SK-N-MC (cell line): ENCODE results near the gene CPLX1.
A peak's percentile ranks its signal among the peaks of the same experiment; 100 is the strongest.
"Not testable (repeated sequence)": the region's sequence is repeated elsewhere in the genome, so short reads cannot be mapped to it uniquely, and the experiment has no call there.

Experiments
- DNase-seq: peaks from one replicate; pipeline ENCODE4 v3.0.0-alpha.2; 2011; ENCODE audit warnings: low read depth, low spot score
- H3K27ac ChIP-seq: fragments of 200-600 bp; sonication (generic); 2 replicates; pipeline ENCODE4 v1.5.1; 2016; ENCODE audit warnings: mixed run types
- H3K36me3 ChIP-seq: fragments of 200-600 bp; sonication (generic); 2 replicates; pipeline ENCODE4 v1.6.1; 2017; ENCODE audit warnings: antibody characterized with exemption, low read length, mixed read lengths; ENCODE audit not compliant: insufficient read depth
- H3K4me3 ChIP-seq: fragments of 200-600 bp; sonication (generic); 2 replicates; pipeline ENCODE4 v1.5.1; 2016
- H3K9ac ChIP-seq: fragments of 200-600 bp; sonication (generic); 2 replicates; pipeline ENCODE4 v1.8.0; 2017; ENCODE audit warnings: mixed run types, mixed read lengths; ENCODE audit not compliant: insufficient read length
- H3K9me3 ChIP-seq: fragments of 200-600 bp; sonication (generic); 2 replicates; pipeline ENCODE4 v1.6.1; 2017; ENCODE audit warnings: low read depth, mild to moderate bottlenecking, antibody characterized with exemption, low read length, moderate library complexity, mixed read lengths
- EZH2 ChIP-seq: fragments of 200-600 bp; sonication (generic); IDR thresholded peaks from one replicate; pipeline ENCODE4 v1.6.1; 2017; ENCODE audit warnings: antibody characterized with exemption
- FOXP2 ChIP-seq: optimal IDR thresholded peaks from 2 replicates; pipeline ENCODE3; 2011; ENCODE audit warnings: mild to moderate bottlenecking, moderate library complexity; ENCODE audit not compliant: insufficient read depth; ENCODE audit errors: extremely low read length, control extremely low read depth
- POLR2AphosphoS5 ChIP-seq: IDR thresholded peaks from 2 replicates; pipeline ENCODE4 v1.6.1; 2012; ENCODE audit warnings: mild to moderate bottlenecking, low read depth, low read length, borderline replicate concordance

The CPLX1 gene

DNA sequence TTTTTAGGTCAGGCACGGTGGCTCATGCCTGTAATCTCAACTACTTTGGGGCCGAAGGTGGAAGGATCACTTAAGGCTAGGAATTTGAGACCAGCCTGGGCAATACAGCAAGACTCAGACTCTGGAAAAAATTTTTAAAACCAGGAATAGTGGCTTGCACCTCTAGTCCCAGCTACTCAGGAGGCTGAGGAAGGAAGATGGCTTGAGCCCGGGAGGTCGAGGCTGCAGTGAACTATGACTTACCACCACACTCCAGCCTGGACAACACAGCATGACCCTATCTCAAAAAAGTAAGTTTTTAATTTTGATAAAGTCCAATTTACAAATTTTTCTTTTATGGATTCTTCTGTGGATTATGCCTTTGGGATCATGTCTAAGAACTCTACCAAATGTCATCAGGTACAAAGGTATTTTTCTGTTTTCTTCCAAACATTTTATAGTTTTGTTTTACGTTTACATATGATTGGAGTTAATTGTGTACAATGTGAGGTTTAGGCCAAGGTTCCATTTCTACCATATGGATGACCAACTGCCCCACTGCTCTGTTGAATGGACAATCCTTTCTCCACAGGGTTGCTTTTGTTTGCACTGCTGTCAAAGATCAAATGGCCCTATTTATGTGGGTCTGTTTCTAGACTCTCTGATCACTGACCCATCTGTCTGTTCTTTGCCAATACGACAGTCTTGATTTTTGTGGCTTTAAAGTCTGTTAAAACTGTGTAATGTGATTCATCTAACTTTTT is 48.2 kb downstream of the CPLX1 start:
- H3K9me3 ChIP-seq: no peaks in the 10 kb centered on the region
- no peak for DNase-seq
- no peak overlapping the region for H3K9ac ChIP-seq
- TF ChIP-seq FOXP2: no peak
- TF ChIP-seq POLR2AphosphoS5: 0 out of 2 replicates have a peak, but pooled peaks have one; percentile 5
- peaks cover 57% of the 10 kb centered on the region for H3K36me3 ChIP-seq
- H3K4me3 ChIP-seq: no peak overlapping the region
- H3K27ac ChIP-seq: no peak overlapping the region

DNA sequence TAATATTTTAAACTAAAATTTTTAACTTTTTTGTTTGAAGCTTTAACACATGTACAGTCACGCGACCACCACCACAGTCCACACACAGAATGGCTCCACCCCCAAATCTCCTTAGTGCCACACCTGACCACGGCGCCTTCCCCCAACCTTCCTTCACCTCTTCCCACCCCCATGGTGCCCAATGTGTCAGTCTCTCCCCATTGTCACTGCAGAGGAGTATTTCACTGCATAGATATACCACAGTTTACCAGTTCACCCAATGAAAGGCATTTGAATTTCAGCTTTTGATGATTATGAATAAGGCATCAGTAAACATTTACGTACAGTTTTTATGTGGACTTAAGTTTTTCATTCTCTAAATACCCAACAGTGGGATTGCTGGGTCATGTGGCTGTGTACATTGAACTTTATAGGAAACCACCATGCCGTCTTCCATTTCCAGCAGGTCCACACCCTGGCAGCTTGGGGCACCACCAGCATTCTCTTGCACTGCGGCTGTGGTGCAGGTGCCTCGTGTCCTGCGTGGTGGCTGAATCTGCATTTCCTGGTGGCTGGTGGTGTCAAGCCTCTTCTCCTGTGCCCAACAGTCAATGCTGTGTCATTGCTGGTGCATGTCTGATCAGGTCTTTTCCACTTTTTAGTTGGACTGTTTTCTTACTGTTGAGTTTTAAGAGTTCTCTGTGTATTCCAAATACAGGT is 49.0 kb downstream of the CPLX1 start:
- Histone ChIP-seq H3K9me3 (no peaks in the 10 kb centered on the region), H3K4me3 (no peak overlapping the region), H3K9ac (no peak overlapping the region), H3K27ac (no peak overlapping the region), H3K36me3 (peaks cover 57% of the 10 kb centered on the region)
- no peak for TF ChIP-seq POLR2AphosphoS5
- TF ChIP-seq EZH2: no peak
- TF ChIP-seq FOXP2: no peak
- DNase-seq: no peak

DNA sequence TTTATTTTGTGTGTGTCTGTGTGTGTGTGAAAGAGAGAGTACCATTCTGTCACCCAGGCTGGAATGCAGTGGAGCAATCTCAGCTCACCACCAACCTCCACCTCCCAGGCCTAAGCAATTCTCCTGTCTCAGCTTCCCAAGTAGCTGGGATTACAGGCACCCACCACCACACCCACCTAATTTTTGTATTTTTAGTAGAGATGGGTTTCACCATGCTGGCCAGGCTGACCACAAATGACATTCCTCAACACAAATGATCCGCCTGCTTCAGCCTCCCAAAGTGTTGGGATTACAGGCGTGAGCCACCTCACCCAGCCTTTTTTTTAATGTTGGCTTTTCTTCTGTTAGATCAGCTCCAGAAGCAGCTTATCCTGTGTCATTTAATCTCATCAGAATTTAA is 50.4 kb downstream of the CPLX1 start:
- peaks cover 60% of the 10 kb centered on the region for H3K36me3 ChIP-seq
- H3K4me3 ChIP-seq, DNase-seq, H3K9me3 ChIP-seq, H3K9ac ChIP-seq, H3K27ac ChIP-seq: not testable (repeated sequence)

DNA sequence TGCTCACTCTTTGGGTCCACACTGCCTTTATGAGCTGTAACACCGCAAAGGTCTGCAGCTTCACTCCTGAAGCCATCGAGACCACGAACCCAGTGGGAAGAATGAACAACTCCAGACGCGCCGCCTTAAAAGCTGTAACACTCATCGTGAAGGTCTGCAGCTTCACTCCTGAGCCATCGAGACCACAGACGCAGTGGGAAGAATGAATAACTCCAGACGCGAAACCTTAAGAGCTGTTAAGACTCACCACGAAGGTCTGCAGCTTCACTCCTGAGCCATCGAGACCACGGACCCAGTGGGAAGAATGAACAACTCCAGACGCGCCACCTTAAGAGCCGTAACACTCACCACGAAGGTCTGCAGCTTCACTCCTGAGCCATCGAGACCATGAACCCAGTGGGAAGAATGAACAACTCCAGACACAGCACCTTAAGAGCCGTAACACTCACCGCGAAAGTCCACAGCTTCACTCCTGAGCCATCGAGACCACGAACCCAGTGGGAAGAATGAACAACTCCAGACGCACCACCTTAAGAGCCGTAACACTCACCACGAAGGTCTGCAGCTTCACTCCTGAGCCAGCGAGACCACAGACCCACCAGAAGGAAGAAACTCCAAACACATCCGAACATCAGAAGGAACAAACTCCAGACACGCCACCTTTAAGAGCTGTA is 51.4 kb downstream of the CPLX1 start:
- H3K27ac ChIP-seq, H3K9ac ChIP-seq, DNase-seq, H3K9me3 ChIP-seq, H3K4me3 ChIP-seq: not testable (repeated sequence)
- H3K36me3 ChIP-seq: peaks cover 60% of the 10 kb centered on the region

DNA sequence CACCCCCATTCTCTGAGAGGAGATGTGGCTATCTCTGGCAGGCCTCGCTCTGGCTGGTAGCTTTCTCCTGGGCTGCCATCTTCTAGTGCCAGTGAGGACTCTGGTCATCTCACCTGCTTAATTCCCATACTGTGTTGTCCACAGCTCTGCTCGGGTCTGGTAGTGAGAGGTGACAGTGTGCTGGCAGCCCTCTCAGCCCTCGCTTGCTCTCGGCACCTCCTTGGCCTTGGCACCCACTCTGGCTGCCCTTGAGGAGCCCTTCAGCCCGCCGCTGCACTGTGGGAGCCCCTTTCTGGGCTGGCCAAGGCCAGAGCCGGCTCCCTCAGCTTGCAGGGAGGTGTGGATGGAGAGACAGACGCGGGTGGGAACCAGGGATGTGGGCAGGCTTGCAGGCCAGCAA is 52.7 kb downstream of the CPLX1 start:
- Histone ChIP-seq H3K4me3 (no peak overlapping the region), H3K9me3 (no peaks in the 10 kb centered on the region), H3K9ac (no peak overlapping the region), H3K27ac (no peak overlapping the region), H3K36me3 (peaks cover 62% of the 10 kb centered on the region)
- TF ChIP-seq EZH2 (no peak), POLR2AphosphoS5 (no peak), FOXP2 (no peak)
- DNase-seq: no peak

DNA sequence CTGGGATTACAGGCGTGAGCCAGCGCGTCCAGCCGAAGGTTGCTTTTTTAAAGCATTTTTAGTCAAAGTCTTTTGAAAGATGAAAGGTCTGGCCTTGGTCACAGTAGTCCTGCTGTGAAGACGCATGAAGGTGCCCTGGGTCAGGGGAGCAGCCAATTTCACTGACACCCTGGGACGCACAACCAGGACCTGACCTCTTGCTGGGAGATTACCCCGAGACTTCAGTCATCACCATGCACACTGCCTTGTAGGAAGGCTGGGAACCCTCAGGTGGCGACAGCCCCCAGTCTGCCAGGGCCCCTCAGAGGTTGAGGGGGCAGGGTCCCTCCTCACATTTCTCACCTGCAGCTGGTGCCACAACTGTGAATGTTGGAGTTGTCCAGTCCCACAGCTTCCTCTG is 53.2 kb downstream of the CPLX1 start:
- H3K9ac ChIP-seq: no peak overlapping the region
- H3K4me3 ChIP-seq: no peak overlapping the region
- DNase-seq: no peak
- TF ChIP-seq EZH2 (no peak), FOXP2 (no peak), POLR2AphosphoS5 (no peak)
- H3K9me3 ChIP-seq: no peaks in the 10 kb centered on the region
- H3K27ac ChIP-seq: no peak overlapping the region
- H3K36me3 ChIP-seq: peaks cover 62% of the 10 kb centered on the region

DNA sequence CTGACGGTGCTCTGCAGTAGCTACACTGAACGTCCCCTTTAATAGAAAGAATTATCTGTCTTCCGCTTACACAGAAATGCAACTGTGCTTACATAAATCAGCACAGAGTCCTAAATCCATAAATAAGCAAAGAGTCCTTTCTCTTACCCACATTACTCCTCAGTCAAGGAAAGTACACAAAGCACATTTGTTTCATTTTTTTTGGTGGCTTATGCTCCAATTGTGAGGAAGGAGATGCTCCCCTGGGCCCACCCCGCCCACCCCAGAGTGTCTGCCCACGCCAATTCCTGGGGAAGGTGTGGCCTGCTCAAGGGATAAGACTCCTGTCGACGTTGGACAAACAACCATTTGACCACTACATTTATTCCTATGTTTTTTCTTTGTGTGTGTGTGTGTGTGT is 53.8 kb downstream of the CPLX1 start:
- H3K9ac ChIP-seq: no peak overlapping the region
- H3K36me3 ChIP-seq: peaks cover 62% of the 10 kb centered on the region
- H3K4me3 ChIP-seq: no peak overlapping the region
- no peak for TF ChIP-seq FOXP2
- no peak for TF ChIP-seq EZH2
- no peak for TF ChIP-seq POLR2AphosphoS5
- no peak for DNase-seq
- H3K9me3 ChIP-seq: no peaks in the 10 kb centered on the region
- 0 out of 2 replicates have a peak overlapping the region, but pooled peaks have one; percentile 19 for H3K27ac ChIP-seq

DNA sequence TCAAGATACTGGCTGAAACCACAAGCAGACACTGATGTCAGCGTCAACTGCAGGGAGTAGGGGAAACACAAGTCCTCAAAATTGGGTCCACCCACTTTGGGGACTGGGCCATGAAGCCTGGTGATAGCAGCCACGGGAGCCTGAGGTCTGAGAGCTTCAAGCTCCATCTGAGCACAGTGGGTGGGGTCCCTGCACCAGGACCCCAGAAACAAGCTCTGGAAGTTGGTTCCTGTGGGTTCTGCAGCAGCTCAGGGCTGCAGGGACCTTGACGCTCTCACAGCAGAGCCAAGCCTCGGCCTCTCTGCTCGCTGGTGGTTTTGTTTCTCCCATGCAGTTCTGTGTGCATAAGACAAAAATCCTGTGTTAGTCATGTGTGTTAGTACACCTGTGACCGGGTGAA is 54.5 kb downstream of the CPLX1 start:
- TF ChIP-seq FOXP2: no peak
- TF ChIP-seq EZH2: no peak
- TF ChIP-seq POLR2AphosphoS5: no peak
- Histone ChIP-seq H3K4me3 (no peak overlapping the region), H3K9me3 (no peaks in the 10 kb centered on the region), H3K36me3 (peaks cover 63% of the 10 kb centered on the region), H3K27ac (peak overlapping the region; percentile 19; the same call in 1 of the 2 replicates), H3K9ac (no peak overlapping the region)
- DNase-seq: no peak

DNA sequence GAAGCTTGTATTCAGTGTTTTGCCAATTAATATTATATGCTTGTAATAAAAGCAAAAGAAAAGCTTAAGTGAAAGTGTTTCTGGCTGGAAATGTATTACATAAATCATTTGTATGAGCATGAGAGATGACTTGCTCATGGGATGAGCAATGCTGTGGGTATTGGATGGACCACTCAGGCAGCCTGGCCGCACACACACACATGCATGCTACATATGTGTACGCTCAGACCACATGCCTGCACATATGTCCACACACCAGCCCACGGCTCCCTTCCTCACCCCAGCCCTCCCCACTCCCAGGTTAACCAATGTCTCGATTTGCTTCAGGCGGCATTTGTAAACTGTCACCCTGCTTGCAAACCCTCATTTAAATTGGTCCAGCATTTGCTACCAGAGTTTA is 55.9 kb downstream of the CPLX1 start:
- no peak overlapping the region for H3K4me3 ChIP-seq
- 0 out of 2 replicates have a peak overlapping the region, but pooled peaks have one; percentile 16 for H3K27ac ChIP-seq

More for the DNA sequence above, 55.9 kb downstream of the CPLX1 start:
- H3K9ac ChIP-seq: no peak overlapping the region
- H3K9me3 ChIP-seq: no peaks in the 10 kb centered on the region
- H3K36me3 ChIP-seq: peaks cover 60% of the 10 kb centered on the region
- DNase-seq: no peak
- TF ChIP-seq EZH2 (no peak), FOXP2 (no peak), POLR2AphosphoS5 (no peak)
